ENCODE measurements around the gene MMD.
"Not testable (repeated sequence)": the region's sequence is repeated elsewhere in the genome, so short reads cannot be mapped to it uniquely, and the experiment has no call there.

DNA sequence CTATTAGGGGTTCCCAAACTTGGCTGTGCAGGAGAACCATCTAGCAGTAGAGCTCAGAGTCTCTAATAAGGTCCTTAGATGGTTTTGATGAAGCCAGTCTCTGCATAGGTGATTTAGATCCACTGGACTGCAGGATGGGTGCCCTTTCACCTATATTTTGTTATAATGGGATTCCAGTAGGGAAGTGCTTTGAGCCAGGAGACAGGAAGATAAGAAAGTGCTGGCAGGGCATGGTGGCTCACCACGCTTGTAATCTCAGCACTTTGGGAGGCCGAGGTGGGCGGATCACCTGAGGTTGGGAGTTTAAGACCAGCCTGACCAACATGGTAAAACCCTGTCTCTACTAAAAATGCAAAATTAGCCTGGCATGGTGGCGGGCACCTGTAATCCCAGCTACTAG is 44.1 kb upstream of the MMD start:
- TF ChIP-seq, protein P1, sequence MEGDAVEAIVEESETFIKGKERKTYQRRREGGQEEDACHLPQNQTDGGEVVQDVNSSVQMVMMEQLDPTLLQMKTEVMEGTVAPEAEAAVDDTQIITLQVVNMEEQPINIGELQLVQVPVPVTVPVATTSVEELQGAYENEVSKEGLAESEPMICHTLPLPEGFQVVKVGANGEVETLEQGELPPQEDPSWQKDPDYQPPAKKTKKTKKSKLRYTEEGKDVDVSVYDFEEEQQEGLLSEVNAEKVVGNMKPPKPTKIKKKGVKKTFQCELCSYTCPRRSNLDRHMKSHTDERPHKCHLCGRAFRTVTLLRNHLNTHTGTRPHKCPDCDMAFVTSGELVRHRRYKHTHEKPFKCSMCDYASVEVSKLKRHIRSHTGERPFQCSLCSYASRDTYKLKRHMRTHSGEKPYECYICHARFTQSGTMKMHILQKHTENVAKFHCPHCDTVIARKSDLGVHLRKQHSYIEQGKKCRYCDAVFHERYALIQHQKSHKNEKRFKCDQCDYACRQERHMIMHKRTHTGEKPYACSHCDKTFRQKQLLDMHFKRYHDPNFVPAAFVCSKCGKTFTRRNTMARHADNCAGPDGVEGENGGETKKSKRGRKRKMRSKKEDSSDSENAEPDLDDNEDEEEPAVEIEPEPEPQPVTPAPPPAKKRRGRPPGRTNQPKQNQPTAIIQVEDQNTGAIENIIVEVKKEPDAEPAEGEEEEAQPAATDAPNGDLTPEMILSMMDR (IDR thresholded peaks at IDR 0.05): not testable (repeated sequence)
- TF ChIP-seq POLR2A, POLR2AphosphoS5, EP300 (IDR thresholded peaks at IDR 0.05): not testable (repeated sequence)
